ENCODE measurements around the gene MOGAT3. TPM values are rescaled to one million over a fixed set of nuclear protein-coding genes. Genes with fewer than 3 reads are reported as not detected.

Gene MOGAT3
- total and polyA plus RNA-seq, 9 of the 15 experiments (the other 6 are each of a cell fraction or from before 2014, with no cell fraction given) = 0.07 to 0.17 (median 0.13) TPM; not detected in 6

- 0 out of 4 replicates have a peak, but pooled peaks of 1 of the 2 experiments have one; percentile 44 for TF ChIP-seq UBTF (IDR thresholded peaks at IDR 0.05; ENCODE audit: borderline replicate concordance in 1 of 2, low read depth in 2 of 2, low read length in 2 of 2)
- peak; percentile 70; the same call in 1 of the 2 replicates for TF ChIP-seq KLF16 (IDR thresholded peaks at IDR 0.05)
- peak; percentile 66 for TF ChIP-seq POLR2G (IDR thresholded peaks at IDR 0.05; ENCODE audit: low read depth, low read length)
- TF ChIP-seq TEAD4 (IDR thresholded peaks at IDR 0.05; ENCODE audit: low read length) = peak; percentile 91
- TF ChIP-seq TEAD4 (CRISPR knock-in tag; IDR thresholded peaks at IDR 0.05; ENCODE audit: borderline replicate concordance) = no peak
- TF ChIP-seq SMAD1 (IDR thresholded peaks at IDR 0.05; ENCODE audit: low read depth, low read length, partially characterized antibody) = no peak
- TF ChIP-seq GABPB1 (CRISPR knock-in tag; IDR thresholded peaks at IDR 0.05) = 0 out of 2 replicates have a peak, but pooled peaks have one; percentile 34
- no peak for TF ChIP-seq FOSL1 (tag; conservative IDR thresholded peaks at IDR 0.05)
- 0 out of 6 replicates have a peak, but pooled peaks of 1 of the 3 experiments have one; percentile 5 for TF ChIP-seq CTCF (IDR thresholded peaks at IDR 0.05 in 2 of 3, conservative IDR thresholded peaks at IDR 0.05 in 1 of 3; ENCODE audit: insufficient read depth in 2 of 3, low read depth in 1 of 3, low read length in 3 of 3)
- no peak for TF ChIP-seq ZNF655 (CRISPR knock-in tag; IDR thresholded peaks at IDR 0.05)
- peak; percentile 94 for TF ChIP-seq GATA2 (CRISPR knock-in tag; IDR thresholded peaks at IDR 0.05)
- no peak for TF ChIP-seq ZBTB7A (IDR thresholded peaks at IDR 0.05; ENCODE audit: borderline replicate concordance, control insufficient read depth, low read depth, low read length)
- 0 out of 2 replicates have a peak, but pooled peaks have one; percentile 18 for TF ChIP-seq BCOR (IDR thresholded peaks at IDR 0.05)
- TF ChIP-seq SMARCA4 (IDR thresholded peaks at IDR 0.05) = no peak; the same call in none of the 2 replicates
- TF ChIP-seq THAP12 (CRISPR knock-in tag; IDR thresholded peaks at IDR 0.05) = 0 out of 2 replicates have a peak, but pooled peaks have one; percentile 21
- 0 out of 2 replicates have a peak, but pooled peaks have one; percentile 50 for TF ChIP-seq HDAC2 (IDR thresholded peaks at IDR 0.05)
- peak; percentile 77; the same call in 1 of the 2 replicates for TF ChIP-seq CTBP1 (IDR thresholded peaks at IDR 0.05; ENCODE audit: borderline replicate concordance)
- TF ChIP-seq MYC (IDR thresholded peaks at IDR 0.05; ENCODE audit: low read depth, low read length) = no peak
- no peak for TF ChIP-seq MYC (CRISPR knock-in tag; IDR thresholded peaks at IDR 0.05; ENCODE audit: borderline replicate concordance, low read depth)
- TF ChIP-seq ZKSCAN1 (IDR thresholded peaks at IDR 0.05; ENCODE audit: low read depth, low read length) = peak; percentile 61; the same call in 1 of the 2 replicates
- no peak for TF ChIP-seq IRF2 (CRISPR knock-in tag; IDR thresholded peaks at IDR 0.05)
These were observed 33.2 kb upstream of the MOGAT3 start (continued) for GRCh38 chr7:101233907-101234547.

Data from K562 (cell line).